Activated effector memory CD4-positive, alpha-beta T cell treated with anti-CD3 and anti-CD28 coated beads, Interleukin-2, amount 50 U/mL, for 16 hours (primary cell): Measurements from ENCODE around the gene CCNY.

Experiments
- DNase-seq: peaks from one replicate; pipeline ENCODE4 v3.0.0-alpha.2; 2020

The CCNY gene

GRCh38 chr10:35567951-35568350 lies 231.6 kb downstream of the CCNY start:
- no peak for DNase-seq

GRCh38 chr10:35568483-35569015 lies 232.2 kb downstream of the CCNY start:
- DNase-seq, result no peak

GRCh38 chr10:35569111-35569707 lies 232.9 kb downstream of the CCNY start:
- DNase-seq, result no peak

- DNase-seq, result no peak
Measured at GRCh38 chr10:35569836-35570235, 233.5 kb downstream of the CCNY start.

- DNase-seq, result no peak
Measured at GRCh38 chr10:35570397-35570796, 234.1 kb downstream of the CCNY start.

- no peak for DNase-seq
Measured at GRCh38 chr10:35572583-35572982, 236.3 kb downstream of the CCNY start.

GRCh38 chr10:35573796-35574195 lies 237.5 kb downstream of the CCNY start:
- no peak for DNase-seq

- no peak for DNase-seq
Measured at GRCh38 chr10:35574924-35575352, 238.6 kb downstream of the CCNY start.

GRCh38 chr10:35575640-35576039 lies 239.3 kb downstream of the CCNY start:
- DNase-seq, result no peak

GRCh38 chr10:35576730-35577129 lies 240.4 kb downstream of the CCNY start:
- no peak for DNase-seq

GRCh38 chr10:35577926-35578617 lies 241.8 kb downstream of the CCNY start:
- DNase-seq, result no peak

GRCh38 chr10:35578618-35578956 lies 242.3 kb downstream of the CCNY start:
- no peak for DNase-seq

GRCh38 chr10:35579116-35579515 lies 242.8 kb downstream of the CCNY start:
- no peak for DNase-seq

- no peak for DNase-seq
Measured at GRCh38 chr10:35579726-35580422, 243.6 kb downstream of the CCNY start.

- DNase-seq, result no peak
Measured at GRCh38 chr10:35580423-35580770, 244.1 kb downstream of the CCNY start.

GRCh38 chr10:35581655-35582054 lies 245.3 kb downstream of the CCNY start:
- DNase-seq, result no peak

- no peak for DNase-seq
Measured at GRCh38 chr10:35584946-35585345, 248.6 kb downstream of the CCNY start.

GRCh38 chr10:35585356-35585755 lies 249.0 kb downstream of the CCNY start:
- DNase-seq, result no peak

- no peak for DNase-seq
Measured at GRCh38 chr10:35585903-35586535, 249.7 kb downstream of the CCNY start.

GRCh38 chr10:35588836-35589235 lies 252.5 kb downstream of the CCNY start:
- DNase-seq, result no peak

GRCh38 chr10:35592441-35592840 lies 256.1 kb downstream of the CCNY start:
- DNase-seq, result no peak

GRCh38 chr10:35594115-35595079 lies 258.1 kb downstream of the CCNY start:
- DNase-seq, result no peak
